Subcutaneous adipose tissue (tissue), 4 donors: ENCODE data around the gene IL7R. TPM values are rescaled to one million over a fixed set of nuclear protein-coding genes. Genes with fewer than 3 reads are reported as not detected.

ENCODE experiments used
- CTCF ChIP-seq: fragments of 450-650 bp; IDR thresholded peaks from one replicate; pipeline ENCODE4 v1.5.1; 2016; ENCODE audit warnings: low read depth, mild to moderate bottlenecking, control low read depth, antibody characterized with exemption, moderate library complexity
- total RNA-seq, 4 donors: library from RNA; depleted of rRNA; stranded (reverse); fragments of >200 nt; gene quantifications; one replicate each; pipeline ENCODE4 v1.1.0, GENCODE V29; 2016

Gene IL7R
- total RNA-seq, 4 donors from 2014 or later: 3.8 to 28.0 (median 14.3) TPM

DNA sequence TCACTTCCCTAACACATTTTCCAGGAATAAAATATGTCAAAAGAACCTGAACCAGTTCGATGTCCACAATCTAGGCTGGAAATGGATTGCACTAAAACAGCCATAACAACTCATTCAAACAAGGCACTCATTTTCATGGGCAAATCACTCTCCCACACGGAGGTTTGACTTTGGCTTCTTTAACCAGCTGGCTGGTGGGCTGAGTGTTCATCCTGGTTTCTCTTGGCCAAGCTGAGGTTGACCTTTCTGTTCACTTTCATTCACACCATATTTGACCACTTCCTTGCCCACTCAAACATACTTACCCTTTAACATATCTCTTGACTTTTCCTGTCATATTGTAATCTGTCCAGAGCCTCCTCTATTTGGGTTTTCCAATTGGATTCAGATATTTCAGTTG is 5.4 kb downstream of the IL7R start:
- TF ChIP-seq CTCF: no peak

- no peak for TF ChIP-seq CTCF
These were observed 6.5 kb downstream of the IL7R start for GRCh38 chr5:35863159-35863558.

GRCh38 chr5:35867998-35868397 is 11.3 kb downstream of the IL7R start:
- TF ChIP-seq CTCF: no peak

- no peak for TF ChIP-seq CTCF
These were observed 13.1 kb downstream of the IL7R start for GRCh38 chr5:35869685-35870277.

GRCh38 chr5:35870605-35871004 is 13.9 kb downstream of the IL7R start:
- no peak for TF ChIP-seq CTCF

DNA sequence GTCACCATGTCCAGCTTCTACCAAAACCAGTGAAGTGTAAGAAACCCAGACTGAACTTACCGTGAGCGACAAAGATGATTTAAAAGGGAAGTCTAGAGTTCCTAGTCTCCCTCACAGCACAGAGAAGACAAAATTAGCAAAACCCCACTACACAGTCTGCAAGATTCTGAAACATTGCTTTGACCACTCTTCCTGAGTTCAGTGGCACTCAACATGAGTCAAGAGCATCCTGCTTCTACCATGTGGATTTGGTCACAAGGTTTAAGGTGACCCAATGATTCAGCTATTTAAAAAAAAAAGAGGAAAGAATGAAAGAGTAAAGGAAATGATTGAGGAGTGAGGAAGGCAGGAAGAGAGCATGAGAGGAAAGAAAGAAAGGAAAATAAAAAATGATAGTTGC is 19.8 kb downstream of the IL7R start:
- no peak for TF ChIP-seq CTCF

DNA sequence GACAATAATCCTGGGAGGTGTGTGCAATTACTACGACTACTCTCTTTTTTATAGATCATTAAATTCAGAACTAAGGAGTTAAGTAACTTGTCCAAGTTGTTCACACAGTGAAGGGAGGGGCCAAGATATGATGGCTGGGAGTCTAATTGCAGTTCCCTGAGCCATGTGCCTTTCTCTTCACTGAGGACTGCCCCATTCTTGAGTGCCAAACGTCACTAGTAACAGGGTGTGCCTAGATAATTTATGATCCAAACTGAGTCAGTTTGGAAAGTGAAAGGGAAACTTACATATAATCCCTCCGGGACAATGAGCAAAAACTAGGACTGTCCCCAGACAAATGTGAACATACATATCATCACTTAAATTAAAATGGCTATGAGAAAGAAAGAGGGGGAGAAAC is 20.2 kb downstream of the IL7R start:
- TF ChIP-seq CTCF: no peak
